Germinal center (tissue), 1 donor: ENCODE measurements around the gene KRT15.

Experiments used
- DNase-seq: peaks from one replicate; pipeline ENCODE4 v3.0.0; 2012; ENCODE audit warnings: mixed read lengths, low spot score

Gene KRT15

GRCh38 chr17:41480136-41480535 lies 38.6 kb downstream of the KRT15 start:
- peak; percentile 16 for DNase-seq

- DNase-seq = no peak
These were observed 40.5 kb downstream of the KRT15 start for GRCh38 chr17:41478237-41478636.

GRCh38 chr17:41476866-41477815 lies 41.5 kb downstream of the KRT15 start:
- DNase-seq = no peak

- no peak for DNase-seq
These were observed 43.3 kb downstream of the KRT15 start for GRCh38 chr17:41475421-41475820.

GRCh38 chr17:41474863-41475262 lies 43.8 kb downstream of the KRT15 start:
- DNase-seq = no peak

GRCh38 chr17:41468346-41468745 lies 50.3 kb downstream of the KRT15 start:
- DNase-seq = no peak

GRCh38 chr17:41467561-41467960 lies 51.1 kb downstream of the KRT15 start:
- no peak for DNase-seq

- no peak for DNase-seq
These were observed 51.7 kb downstream of the KRT15 start, which contains the start of gene KRT32 for GRCh38 chr17:41466988-41467387. TSS of gene KRT32 (minus strand) at chr17:41467386. CDS start at chr17:41467325, 61 bp downstream.

- no peak for DNase-seq
These were observed 54.0 kb downstream of the KRT15 start for GRCh38 chr17:41464682-41465081.

GRCh38 chr17:41464173-41464572 lies 54.5 kb downstream of the KRT15 start:
- no peak for DNase-seq

GRCh38 chr17:41463746-41464145 lies 54.9 kb downstream of the KRT15 start:
- no peak for DNase-seq
